CD4-positive, alpha-beta T cell treated with Interleukin-2 at 100 ng/mL for 4 hours (primary cell): Measurements from ENCODE around the gene KCNJ6.
"Not testable (repeated sequence)": the region's sequence is repeated elsewhere in the genome, so short reads cannot be mapped to it uniquely, and the experiment has no call there.

Source experiments
- DNase-seq: peaks from one replicate; pipeline ENCODE4 v3.0.0-alpha.2; 2020; ENCODE audit warnings: low spot score

Gene KCNJ6

DNA sequence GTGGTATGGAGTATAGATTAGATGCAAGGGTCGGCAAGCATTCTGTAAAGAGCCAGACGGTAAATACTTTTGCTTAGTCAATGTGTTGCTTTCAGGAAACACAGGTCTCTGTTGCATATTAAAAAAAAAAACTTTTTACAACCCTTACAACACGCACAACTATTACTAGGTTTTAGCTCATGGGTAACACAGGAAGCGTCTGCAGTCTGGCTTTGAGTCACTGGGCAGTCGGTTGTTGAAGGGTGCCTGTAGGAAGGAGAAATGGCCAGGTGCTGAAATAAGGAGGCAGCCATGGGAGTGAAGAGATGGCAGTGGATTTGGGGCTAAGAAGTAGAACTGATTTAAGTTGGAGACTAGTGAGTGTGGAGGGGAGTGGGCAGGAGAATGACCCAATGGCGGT is 192.1 kb downstream of the KCNJ6 start:
- no peak for DNase-seq

DNA sequence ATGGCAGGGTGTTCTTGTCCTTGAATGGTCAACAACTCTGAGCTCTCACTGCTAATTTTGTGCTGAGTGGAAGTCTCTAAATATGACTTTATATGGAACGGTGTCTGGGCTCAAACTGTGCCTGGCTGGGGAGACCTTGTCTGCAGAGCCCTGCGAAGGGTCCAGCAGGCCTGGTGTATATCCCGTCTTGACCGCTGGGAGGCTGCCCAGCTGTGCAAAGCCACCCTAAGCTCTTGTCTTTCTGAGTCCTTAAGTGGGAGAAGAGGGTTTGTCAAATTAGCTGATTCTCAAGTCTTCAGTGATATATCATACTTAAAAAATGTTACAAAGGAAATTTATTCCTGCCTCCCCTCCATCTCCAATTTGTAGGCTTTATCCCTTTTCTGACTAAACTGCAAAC is 198.7 kb downstream of the KCNJ6 start:
- no peak for DNase-seq

DNA sequence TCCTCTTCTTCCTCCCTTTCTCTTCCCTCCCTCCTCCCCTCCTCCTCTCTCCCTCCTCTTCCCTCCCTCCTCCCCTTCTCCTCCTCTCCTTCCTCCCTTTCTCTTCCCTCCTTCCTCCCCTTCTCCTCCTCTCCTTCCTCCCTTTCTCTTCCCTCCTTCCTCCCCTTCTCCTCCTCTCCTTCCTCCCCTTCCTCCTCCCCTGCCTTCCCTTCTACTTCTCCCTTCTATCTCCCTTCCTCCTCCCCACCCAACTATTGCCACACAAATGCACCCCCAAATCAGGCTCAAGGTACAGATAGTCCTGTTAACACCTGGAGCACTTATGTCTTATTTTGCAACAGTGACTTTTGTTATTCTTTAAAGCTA is 203.7 kb downstream of the KCNJ6 start:
- not testable (repeated sequence) for DNase-seq

- peak; percentile 5 for DNase-seq
Measured at GRCh38 chr21:37711836-37712568, 204.3 kb downstream of the KCNJ6 start.

- no peak for DNase-seq
Measured at GRCh38 chr21:37711286-37711829, 204.9 kb downstream of the KCNJ6 start.

DNA sequence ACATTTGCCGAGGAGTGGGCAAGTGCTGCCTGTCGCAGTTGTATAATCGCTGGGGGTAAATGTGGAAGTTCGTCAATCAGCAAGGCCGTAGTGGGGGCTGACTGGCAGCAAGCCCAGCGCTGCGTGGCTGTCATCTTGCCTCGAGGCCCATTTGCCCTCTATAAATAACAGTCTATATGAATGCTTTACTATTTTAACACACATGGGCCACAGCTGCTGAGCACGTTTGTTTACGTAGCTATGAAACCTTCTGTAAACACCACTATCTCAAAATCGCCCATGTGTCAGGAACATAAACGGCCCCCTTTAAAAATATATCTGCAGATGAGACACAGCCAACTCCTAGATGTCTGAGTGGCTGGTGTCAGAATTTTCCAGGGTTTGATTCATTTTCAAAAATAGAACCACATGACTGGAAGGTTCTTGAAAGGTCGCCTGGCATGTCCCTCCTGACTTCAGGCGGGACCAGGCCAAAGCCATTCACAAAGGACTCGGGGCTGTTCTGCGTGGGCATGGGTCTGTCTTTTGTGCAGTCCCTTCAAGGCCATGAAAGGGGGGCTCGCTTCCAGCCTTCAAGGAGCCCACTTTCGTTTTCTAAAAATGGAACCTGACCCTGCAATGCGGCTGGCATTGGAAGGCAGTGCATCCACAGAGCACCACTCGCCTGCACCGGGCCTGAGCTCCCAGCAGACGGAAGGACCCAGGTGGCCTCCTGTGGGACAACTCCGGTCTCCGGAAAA is 205.5 kb downstream of the KCNJ6 start:
- no peak for DNase-seq

- DNase-seq = no peak
Measured at GRCh38 chr21:37704751-37705150, 211.5 kb downstream of the KCNJ6 start.

GRCh38 chr21:37702241-37702640 is 214.0 kb downstream of the KCNJ6 start:
- no peak for DNase-seq

- DNase-seq = peak; percentile 23
Measured at GRCh38 chr21:37700641-37701202, 215.5 kb downstream of the KCNJ6 start.

- DNase-seq = no peak
Measured at GRCh38 chr21:37699024-37699775, 217.1 kb downstream of the KCNJ6 start.

- no peak for DNase-seq
Measured at GRCh38 chr21:37696936-37697335, 219.3 kb downstream of the KCNJ6 start.

DNA sequence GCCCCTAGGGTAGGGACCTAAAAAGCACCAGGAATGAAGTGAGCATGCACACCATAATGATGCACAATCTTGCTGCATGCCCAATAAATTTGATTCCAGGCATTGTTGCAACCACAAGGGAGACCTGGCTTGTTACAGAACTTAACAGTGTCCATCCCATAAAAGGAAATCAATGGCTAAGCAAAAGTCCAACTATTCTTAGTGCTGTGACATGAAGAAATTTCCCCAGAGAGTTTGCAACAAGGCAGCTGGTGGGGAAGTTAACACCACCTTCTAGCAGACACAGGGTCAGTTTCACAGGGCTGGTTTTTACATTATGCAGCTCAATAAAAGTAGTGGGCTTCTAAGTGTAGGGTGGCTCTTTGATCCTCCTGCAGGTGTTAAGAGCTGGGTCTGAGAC is 221.1 kb downstream of the KCNJ6 start:
- DNase-seq = no peak

DNA sequence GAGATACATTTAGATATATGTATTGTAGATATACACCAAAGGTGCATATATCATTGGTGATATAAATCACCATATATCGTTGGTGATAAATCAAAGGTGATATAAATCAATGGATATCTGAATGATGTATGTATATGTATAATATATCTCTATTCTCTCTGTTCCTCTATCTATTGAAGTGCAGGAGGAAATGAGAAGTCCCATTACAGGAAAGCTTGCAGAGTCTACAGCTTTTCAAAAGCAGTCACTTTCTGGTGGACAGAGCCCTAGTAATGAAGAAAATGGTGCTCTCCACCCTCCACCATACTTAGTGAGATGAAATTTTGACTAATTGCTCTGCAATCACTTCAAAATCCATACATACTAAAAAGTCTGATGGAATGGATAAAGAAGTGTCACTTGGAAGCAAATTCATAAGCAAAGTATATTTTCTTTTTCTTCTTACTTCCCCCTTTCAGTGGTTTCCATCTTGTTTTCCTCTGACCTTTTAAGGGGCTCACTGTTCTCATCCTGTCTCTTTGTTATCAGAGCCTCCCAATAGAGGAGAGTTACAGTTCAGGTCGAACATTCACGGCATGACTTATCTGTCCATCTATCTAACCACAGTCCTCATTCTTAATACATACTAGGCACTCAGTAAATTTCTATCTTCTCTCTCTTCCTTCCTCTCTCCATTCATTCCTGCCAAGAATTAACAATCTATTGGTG is 227.2 kb downstream of the KCNJ6 start:
- DNase-seq = no peak

DNA sequence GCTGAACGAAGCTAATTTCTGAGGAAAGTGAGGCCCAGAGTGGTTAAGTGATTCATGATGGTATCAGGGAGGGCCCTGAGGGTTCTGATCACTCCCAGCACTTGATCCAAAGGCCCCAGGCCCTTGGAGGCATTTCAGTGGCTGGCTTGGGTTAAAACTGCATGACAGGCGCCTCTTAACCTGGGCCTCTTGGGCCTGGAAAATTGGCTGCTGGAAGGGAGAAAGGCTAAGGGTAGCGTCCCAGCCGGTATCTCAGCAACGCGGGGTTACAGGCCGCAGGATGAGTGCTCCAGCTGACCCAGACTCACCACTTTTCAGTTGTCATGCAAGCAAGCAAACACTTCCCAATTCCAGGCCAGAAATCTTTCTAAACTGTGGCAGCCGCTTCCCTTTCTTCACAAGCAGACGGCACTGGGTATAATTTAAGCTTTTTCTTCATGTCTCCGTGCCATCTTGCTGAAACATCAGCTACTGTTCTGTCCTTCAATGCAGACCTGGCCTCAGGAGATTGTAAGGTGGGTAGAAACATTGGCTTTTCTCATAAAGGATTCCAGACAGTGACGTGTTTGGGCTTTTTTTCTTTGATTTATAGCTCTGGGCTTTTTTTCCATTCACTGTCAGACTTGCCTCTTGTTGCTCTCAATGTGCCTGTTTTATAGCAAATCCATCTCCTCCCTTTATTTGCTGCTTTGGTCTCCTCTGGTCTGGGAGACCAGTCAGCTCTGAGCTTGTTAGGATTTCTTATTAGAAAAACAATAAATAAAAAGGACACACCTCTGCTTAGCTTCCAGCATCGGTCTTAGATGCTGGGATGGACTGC is 229.1 kb downstream of the KCNJ6 start:
- DNase-seq = no peak

- DNase-seq = no peak
Measured at GRCh38 chr21:37684547-37684946, 231.7 kb downstream of the KCNJ6 start.

DNA sequence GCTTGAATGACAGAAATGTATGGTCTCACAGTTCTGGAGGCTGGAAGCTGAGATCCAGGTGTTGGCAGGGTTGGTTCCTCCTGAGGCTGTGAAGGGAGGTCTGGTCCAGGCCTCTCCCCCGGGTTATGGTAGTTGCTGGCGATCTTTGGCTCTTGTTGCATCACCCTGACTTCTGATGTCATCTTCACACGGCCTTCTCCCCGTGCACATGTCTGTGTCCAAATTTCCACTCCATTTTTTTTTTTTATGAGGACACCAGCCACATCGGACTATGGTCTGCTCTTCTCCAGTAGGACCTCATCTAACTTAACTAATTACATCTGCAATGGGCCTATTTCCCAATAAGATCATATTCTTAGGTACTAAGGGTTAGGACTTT is 232.2 kb downstream of the KCNJ6 start:
- no peak for DNase-seq

- DNase-seq = no peak
Measured at GRCh38 chr21:37683396-37684114, 232.7 kb downstream of the KCNJ6 start.

DNA sequence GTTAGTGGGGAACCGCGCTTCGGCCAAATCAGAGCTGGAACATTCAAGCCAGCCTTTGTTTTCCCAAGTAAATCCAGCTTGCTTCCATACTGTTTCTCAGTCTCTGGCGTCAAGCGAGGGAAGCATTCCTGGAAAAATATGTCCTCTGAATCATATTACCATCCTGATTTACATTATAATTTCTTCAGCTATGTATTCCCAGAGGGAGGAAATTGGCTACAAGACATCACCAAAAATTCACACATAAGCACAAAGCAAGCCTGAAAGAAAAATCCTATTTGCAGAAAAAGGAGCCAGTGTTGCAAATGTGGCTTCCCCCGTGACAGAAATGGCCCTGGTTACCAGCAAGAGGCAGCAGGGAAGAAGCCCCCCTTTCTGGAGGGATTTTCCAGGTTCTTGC is 233.3 kb downstream of the KCNJ6 start:
- no peak for DNase-seq

- DNase-seq = no peak
Measured at GRCh38 chr21:37677006-37677405, 239.3 kb downstream of the KCNJ6 start.

DNA sequence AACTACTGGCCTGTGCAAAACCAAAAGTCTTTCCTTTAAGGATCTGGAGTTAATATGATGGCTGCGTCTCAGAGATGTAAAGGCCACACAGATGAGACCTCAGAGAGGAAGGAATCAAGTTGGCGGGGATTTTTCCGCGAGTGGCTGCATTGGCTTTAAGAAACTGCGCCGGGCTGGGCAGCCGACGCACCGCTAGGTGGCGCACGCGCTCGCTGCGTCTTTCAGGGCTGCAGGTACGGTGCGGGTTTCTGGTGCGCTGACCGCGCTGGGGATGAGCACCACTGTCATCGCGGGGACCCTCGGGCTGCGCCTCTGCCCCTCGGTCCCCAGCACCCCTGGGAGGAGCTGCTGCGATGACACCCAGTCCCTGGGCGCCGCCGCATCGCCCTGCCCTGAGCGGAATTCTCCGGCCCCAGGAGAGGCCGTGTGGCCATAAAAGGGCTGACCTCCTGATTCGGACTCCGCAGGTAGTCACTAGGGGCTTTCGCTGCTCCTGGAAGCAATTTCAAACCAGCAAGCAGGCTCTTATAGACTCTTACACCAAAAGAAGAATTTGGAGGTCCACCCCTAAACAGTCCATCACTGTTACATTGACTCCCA is 241.0 kb downstream of the KCNJ6 start:
- DNase-seq = peak; percentile 41
